ENCODE measurements around the gene SERPIND1.
"Not testable (repeated sequence)": the region's sequence is repeated elsewhere in the genome, so short reads cannot be mapped to it uniquely, and the experiment has no call there.

Gene SERPIND1

DNA sequence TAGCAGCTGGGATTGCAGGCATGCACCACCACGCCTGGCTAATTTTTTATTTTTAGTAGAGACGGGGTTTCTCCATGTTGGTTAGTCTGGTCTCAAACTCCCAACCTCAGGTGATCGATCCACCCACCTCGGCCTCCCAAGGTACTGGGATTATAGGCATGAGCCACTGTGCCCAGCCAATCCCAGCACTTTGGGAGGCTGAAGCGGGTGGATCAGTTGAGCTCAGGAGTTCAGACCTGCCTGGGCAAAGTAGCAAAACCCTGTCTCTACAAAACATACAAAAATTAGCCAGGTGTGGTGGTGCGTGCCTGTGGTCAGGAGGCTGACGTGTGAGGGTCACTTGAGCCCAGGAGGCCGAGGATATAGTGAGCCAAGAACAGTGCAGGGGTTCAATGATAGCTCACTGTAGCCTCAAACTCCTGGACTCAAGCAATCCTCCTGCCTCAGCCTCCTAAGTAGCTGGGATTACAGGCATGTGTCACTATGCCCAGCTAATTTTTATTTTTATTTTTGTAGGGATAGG lies 47.9 kb downstream of the SERPIND1 start:
- not testable (repeated sequence) for H2AFZ ChIP-seq (ENCODE audit: low read depth, low read length)
- 99% methylated on average over 8 of the region's 8 CpGs for WGBS

DNA sequence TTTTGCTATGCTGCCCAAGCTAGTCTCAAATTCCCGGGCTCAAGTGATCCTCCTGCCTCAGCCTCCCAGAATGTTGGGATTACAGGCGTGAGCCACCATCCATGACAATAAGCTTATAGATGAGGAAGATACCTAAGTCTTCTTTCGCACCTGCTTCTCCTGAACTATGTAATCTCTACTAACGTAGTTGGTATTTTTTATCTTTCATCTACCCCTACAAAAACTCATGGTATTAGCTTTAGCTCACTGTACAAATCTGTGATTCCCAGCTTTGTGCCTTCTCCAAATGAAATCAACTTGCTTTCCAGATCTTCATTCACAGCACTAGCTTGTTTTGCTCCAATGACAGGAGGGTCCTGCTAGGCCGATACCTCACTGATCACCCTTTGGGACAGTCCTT lies 48.3 kb downstream of the SERPIND1 start:
- peaks cover 2% of the 10 kb centered on the region for H3K79me1 ChIP-seq (replicated peaks; ENCODE audit: low read length, poor library complexity, severe bottlenecking)
- no peak overlapping the region for H3K18ac ChIP-seq (ENCODE audit: low read depth in 1 of 2, low read length in 2 of 2)

More for the DNA sequence above, 47.9 kb downstream of the SERPIND1 start:
- not testable (repeated sequence) for H2BK12ac ChIP-seq (ENCODE audit: low read length in 2 of 2); H2AK5ac ChIP-seq (ENCODE audit: low read length, severe bottlenecking); H3K4ac ChIP-seq (ENCODE audit: low read depth in 1 of 2, low read length in 2 of 2); H3K9ac ChIP-seq (ENCODE audit: low read length); H4K8ac ChIP-seq (ENCODE audit: low read length); H2BK120ac ChIP-seq (ENCODE audit: low read depth, low read length); DNase-seq; H3K79me1 ChIP-seq (replicated peaks; ENCODE audit: low read length, poor library complexity, severe bottlenecking); H3K23ac ChIP-seq (ENCODE audit: low read length in 2 of 2); H3K14ac ChIP-seq (ENCODE audit: low read length in 2 of 2); H4K91ac ChIP-seq (ENCODE audit: low read length); H3K4me1 ChIP-seq (ENCODE audit: control insufficient read depth, insufficient read depth, low read depth, low read length); H3K27me3 ChIP-seq (ENCODE audit: control insufficient read depth in 1 of 2, insufficient read depth in 1 of 2, low read length in 2 of 2); H2BK5ac ChIP-seq (ENCODE audit: low read depth, low read length, poor library complexity, severe bottlenecking); H3K18ac ChIP-seq (ENCODE audit: low read depth in 1 of 2, low read length in 2 of 2); H2BK15ac ChIP-seq (ENCODE audit: low read depth, poor library complexity, severe bottlenecking); H3K4me2 ChIP-seq (ENCODE audit: low read length, poor library complexity, severe bottlenecking); H3K27ac ChIP-seq (ENCODE audit: low read length, poor library complexity, severe bottlenecking); H3K9me3 ChIP-seq (ENCODE audit: control insufficient read depth, low read length); H3K4me3 ChIP-seq (ENCODE audit: insufficient read depth in 1 of 2, low read depth in 1 of 2, low read length in 2 of 2)
- H3K36me3 ChIP-seq (ENCODE audit: control insufficient read depth in 1 of 2, insufficient read depth in 2 of 2, low read depth in 1 of 2, low read length in 2 of 2): peaks cover 9 to 78% of the 10 kb centered on the region in 2 experiments

DNA sequence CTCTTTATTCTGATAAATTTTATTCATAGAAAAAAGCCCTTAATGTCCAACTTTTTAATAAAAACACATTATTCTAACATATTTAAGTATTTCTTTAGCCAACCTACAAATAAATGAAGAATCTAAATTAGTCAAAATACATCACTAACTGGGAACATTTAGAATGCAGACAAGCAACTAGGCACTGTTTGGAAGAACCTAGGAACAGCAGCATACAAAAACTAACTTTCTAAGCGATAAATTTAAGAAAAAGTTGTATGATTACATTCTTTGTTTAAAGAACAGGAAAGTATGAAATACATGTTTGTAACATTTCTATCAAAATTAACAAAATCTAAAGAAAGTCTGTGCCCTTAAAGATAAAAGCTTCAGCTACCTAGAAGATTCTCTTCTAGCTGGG lies 49.4 kb downstream of the SERPIND1 start:
- no peak overlapping the region for H3K27ac ChIP-seq (ENCODE audit: low read length, poor library complexity, severe bottlenecking)
- no peak overlapping the region for H2AFZ ChIP-seq (ENCODE audit: low read depth, low read length)
- H3K36me3 ChIP-seq (ENCODE audit: control insufficient read depth in 1 of 2, insufficient read depth in 2 of 2, low read depth in 1 of 2, low read length in 2 of 2): peaks cover 6 to 76% of the 10 kb centered on the region in 2 experiments
- no peak overlapping the region for H2BK15ac ChIP-seq (ENCODE audit: low read depth, poor library complexity, severe bottlenecking)
- no peaks in the 10 kb centered on the region for H3K27me3 ChIP-seq (ENCODE audit: control insufficient read depth in 1 of 2, insufficient read depth in 1 of 2, low read length in 2 of 2)
- no peak overlapping the region for H4K91ac ChIP-seq (ENCODE audit: low read length)
- no peak overlapping the region for H3K18ac ChIP-seq (ENCODE audit: low read depth in 1 of 2, low read length in 2 of 2)
- DNase-seq: no peak
- no peak overlapping the region for H3K4me3 ChIP-seq (ENCODE audit: insufficient read depth in 1 of 2, low read depth in 1 of 2, low read length in 2 of 2)
- no CpG with 5 or more reads among the region's 1 CpG for WGBS
- H3K4me2 ChIP-seq (ENCODE audit: low read length, poor library complexity, severe bottlenecking): no peak overlapping the region
- H3K9me3 ChIP-seq (ENCODE audit: control insufficient read depth, low read length): no peaks in the 10 kb centered on the region
- no peak overlapping the region for H3K9ac ChIP-seq (ENCODE audit: low read length)
- H2BK12ac ChIP-seq (ENCODE audit: low read length in 2 of 2): no peak overlapping the region
- H3K14ac ChIP-seq (ENCODE audit: low read length in 2 of 2): no peak overlapping the region
- H2BK120ac ChIP-seq (ENCODE audit: low read depth, low read length): no peak overlapping the region
- no peak overlapping the region for H3K4ac ChIP-seq (ENCODE audit: low read depth in 1 of 2, low read length in 2 of 2)
- H4K8ac ChIP-seq (ENCODE audit: low read length): no peak overlapping the region
- no peak overlapping the region for H3K23ac ChIP-seq (ENCODE audit: low read length in 2 of 2)
- no peak overlapping the region for H2BK5ac ChIP-seq (ENCODE audit: low read depth, low read length, poor library complexity, severe bottlenecking)
- H3K79me1 ChIP-seq (replicated peaks; ENCODE audit: low read length, poor library complexity, severe bottlenecking): peaks cover 2% of the 10 kb centered on the region
- H3K4me1 ChIP-seq (ENCODE audit: control insufficient read depth, insufficient read depth, low read depth, low read length): no peaks in the 10 kb centered on the region
- H2AK5ac ChIP-seq (ENCODE audit: low read length, severe bottlenecking): no peak overlapping the region

More for the DNA sequence above, 48.3 kb downstream of the SERPIND1 start:
- no peak overlapping the region for H3K14ac ChIP-seq (ENCODE audit: low read length in 2 of 2)
- no peaks in the 10 kb centered on the region for H3K9me3 ChIP-seq (ENCODE audit: control insufficient read depth, low read length)
- H3K27me3 ChIP-seq (ENCODE audit: control insufficient read depth in 1 of 2, insufficient read depth in 1 of 2, low read length in 2 of 2): no peaks in the 10 kb centered on the region
- no peak for DNase-seq
- no peak overlapping the region for H2BK15ac ChIP-seq (ENCODE audit: low read depth, poor library complexity, severe bottlenecking)
- WGBS: 98% methylated on average over 5 of the region's 5 CpGs
- H2AFZ ChIP-seq (ENCODE audit: low read depth, low read length): no peak overlapping the region
- no peak overlapping the region for H2BK120ac ChIP-seq (ENCODE audit: low read depth, low read length)
- no peak overlapping the region for H2BK12ac ChIP-seq (ENCODE audit: low read length in 2 of 2)
- peaks cover 9 to 76% of the 10 kb centered on the region in 2 experiments for H3K36me3 ChIP-seq (ENCODE audit: control insufficient read depth in 1 of 2, insufficient read depth in 2 of 2, low read depth in 1 of 2, low read length in 2 of 2)
- no peak overlapping the region for H4K8ac ChIP-seq (ENCODE audit: low read length)
- H3K4me2 ChIP-seq (ENCODE audit: low read length, poor library complexity, severe bottlenecking): no peak overlapping the region
- H3K4me3 ChIP-seq (ENCODE audit: insufficient read depth in 1 of 2, low read depth in 1 of 2, low read length in 2 of 2): no peak overlapping the region
- H3K9ac ChIP-seq (ENCODE audit: low read length): no peak overlapping the region
- H3K4me1 ChIP-seq (ENCODE audit: control insufficient read depth, insufficient read depth, low read depth, low read length): no peaks in the 10 kb centered on the region
- no peak overlapping the region for H2BK5ac ChIP-seq (ENCODE audit: low read depth, low read length, poor library complexity, severe bottlenecking)
- no peak overlapping the region for H3K4ac ChIP-seq (ENCODE audit: low read depth in 1 of 2, low read length in 2 of 2)
- H4K91ac ChIP-seq (ENCODE audit: low read length): no peak overlapping the region
- H3K23ac ChIP-seq (ENCODE audit: low read length in 2 of 2): no peak overlapping the region
- H3K27ac ChIP-seq (ENCODE audit: low read length, poor library complexity, severe bottlenecking): no peak overlapping the region
- H2AK5ac ChIP-seq (ENCODE audit: low read length, severe bottlenecking): no peak overlapping the region

DNA sequence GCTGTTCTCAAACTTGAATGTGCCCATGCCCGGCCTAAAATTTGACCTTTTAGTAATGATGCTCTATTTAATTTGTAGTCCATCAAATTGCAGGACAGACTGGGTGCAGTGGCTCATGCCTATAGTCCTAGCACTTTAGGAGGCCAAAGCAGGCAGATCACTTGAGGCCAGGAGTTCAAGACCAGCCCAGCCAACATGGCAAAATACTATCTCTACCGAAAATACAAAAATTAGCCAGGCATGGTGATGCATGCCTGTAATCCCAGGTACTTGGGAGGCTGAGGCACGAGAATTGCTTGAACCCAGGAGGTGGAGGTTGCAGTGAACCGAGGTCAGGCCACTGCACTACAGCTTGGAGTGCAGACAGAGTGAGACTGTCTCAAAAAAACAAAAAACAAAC lies 51.3 kb downstream of the SERPIND1 start:
- H2BK5ac ChIP-seq (ENCODE audit: low read depth, low read length, poor library complexity, severe bottlenecking); H4K91ac ChIP-seq (ENCODE audit: low read length); H3K27ac ChIP-seq (ENCODE audit: low read length, poor library complexity, severe bottlenecking); H4K8ac ChIP-seq (ENCODE audit: low read length); H2AFZ ChIP-seq (ENCODE audit: low read depth, low read length); H2BK120ac ChIP-seq (ENCODE audit: low read depth, low read length); DNase-seq; H2BK12ac ChIP-seq (ENCODE audit: low read length in 2 of 2); H3K14ac ChIP-seq (ENCODE audit: low read length in 2 of 2); H3K79me1 ChIP-seq (replicated peaks; ENCODE audit: low read length, poor library complexity, severe bottlenecking); H3K4me2 ChIP-seq (ENCODE audit: low read length, poor library complexity, severe bottlenecking); H2BK15ac ChIP-seq (ENCODE audit: low read depth, poor library complexity, severe bottlenecking); H3K4ac ChIP-seq (ENCODE audit: low read depth in 1 of 2, low read length in 2 of 2); H3K9ac ChIP-seq (ENCODE audit: low read length); H3K18ac ChIP-seq (ENCODE audit: low read depth in 1 of 2, low read length in 2 of 2); H2AK5ac ChIP-seq (ENCODE audit: low read length, severe bottlenecking); H3K4me3 ChIP-seq (ENCODE audit: insufficient read depth in 1 of 2, low read depth in 1 of 2, low read length in 2 of 2); H3K4me1 ChIP-seq (ENCODE audit: control insufficient read depth, insufficient read depth, low read depth, low read length); H3K9me3 ChIP-seq (ENCODE audit: control insufficient read depth, low read length); H3K23ac ChIP-seq (ENCODE audit: low read length in 2 of 2); H3K27me3 ChIP-seq (ENCODE audit: control insufficient read depth in 1 of 2, insufficient read depth in 1 of 2, low read length in 2 of 2): not testable (repeated sequence)
- WGBS: 97% methylated on average over 3 of the region's 4 CpGs
- H3K36me3 ChIP-seq (ENCODE audit: control insufficient read depth in 1 of 2, insufficient read depth in 2 of 2, low read depth in 1 of 2, low read length in 2 of 2): peaks cover 4 to 73% of the 10 kb centered on the region in 2 experiments

Data from mesenchymal stem cell (in vitro differentiated cells and primary cell).